ENCODE data around the gene ITPR1. TPM values are rescaled to one million over a fixed set of nuclear protein-coding genes. Genes with fewer than 3 reads are reported as not detected.
A peak's percentile ranks its signal among the peaks of the same experiment; 100 is the strongest.

Gene ITPR1
- total RNA-seq, 2 donors from 2014 or later = 254 to 283 TPM

- H3K4me3 ChIP-seq = no peak overlapping the region
- DNase-seq (ENCODE audit: low spot score) = no peak
- TF ChIP-seq CTCF (IDR thresholded peaks at IDR 0.05) = no peak
- H3K27ac ChIP-seq = no peak overlapping the region
- no peaks in the 10 kb centered on the region for H3K36me3 ChIP-seq
- peaks cover 4 to 14% of the 10 kb centered on the region in 2 donors for H3K4me1 ChIP-seq (ENCODE audit: control insufficient read depth in 1 of 2, low read depth in 2 of 2)
- no peak for ATAC-seq (ENCODE audit: insufficient number of reproducible peaks, low FRiP score, low read depth)
- H3K9me3 ChIP-seq = no peaks in the 10 kb centered on the region
- H3K27me3 ChIP-seq (replicated peaks; ENCODE audit: insufficient read depth) = no peaks in the 10 kb centered on the region
These were observed 14.9 kb upstream of the ITPR1 start for GRCh38 chr3:4478261-4478660.

- Histone ChIP-seq H3K27ac (peak overlapping the region; percentile 90 to 91), H3K4me3 (peak overlapping the region; percentile 82), H3K9me3 (no peaks in the 10 kb centered on the region), H3K36me3 (no peaks in the 10 kb centered on the region), H3K4me1 (ENCODE audit: control insufficient read depth in 1 of 2, low read depth in 2 of 2) (peaks cover 12 to 29% of the 10 kb centered on the region in 2 donors), H3K27me3 (replicated peaks; ENCODE audit: insufficient read depth) (no peaks in the 10 kb centered on the region)
- DNase-seq (ENCODE audit: low spot score) (no peak), ATAC-seq (ENCODE audit: insufficient number of reproducible peaks, low FRiP score, low read depth) (no peak)
- TF ChIP-seq CTCF (IDR thresholded peaks at IDR 0.05) = no peak
These were observed 1.3 kb upstream of the ITPR1 start for GRCh38 chr3:4491855-4492207.

GRCh38 chr3:4492208-4493013 is 737 bp upstream of the ITPR1 start:
- no peaks in the 10 kb centered on the region for H3K9me3 ChIP-seq
- no peaks in the 10 kb centered on the region for H3K27me3 ChIP-seq (replicated peaks; ENCODE audit: insufficient read depth)
- peaks cover 13 to 32% of the 10 kb centered on the region in 2 donors for H3K4me1 ChIP-seq (ENCODE audit: control insufficient read depth in 1 of 2, low read depth in 2 of 2)
- TF ChIP-seq CTCF (IDR thresholded peaks at IDR 0.05) = no peak
- peak overlapping the region; percentile 90 to 91 for H3K27ac ChIP-seq
- DNase-seq (ENCODE audit: low spot score) = no peak
- ATAC-seq (ENCODE audit: insufficient number of reproducible peaks, low FRiP score, low read depth) = peak; percentile 52
- H3K36me3 ChIP-seq = no peaks in the 10 kb centered on the region
- peak overlapping the region; percentile 82 for H3K4me3 ChIP-seq

- H3K27me3 ChIP-seq (replicated peaks; ENCODE audit: insufficient read depth) = no peaks in the 10 kb centered on the region
- H3K4me1 ChIP-seq (ENCODE audit: control insufficient read depth in 1 of 2, low read depth in 2 of 2) = peaks cover 13 to 38% of the 10 kb centered on the region in 2 donors
- ATAC-seq (ENCODE audit: insufficient number of reproducible peaks, low FRiP score, low read depth) (no peak), DNase-seq (ENCODE audit: low spot score) (no peak)
- H3K36me3 ChIP-seq = no peaks in the 10 kb centered on the region
- TF ChIP-seq CTCF (IDR thresholded peaks at IDR 0.05) = no peak
- H3K27ac ChIP-seq = peak overlapping the region; percentile 56 to 90
- H3K9me3 ChIP-seq = no peaks in the 10 kb centered on the region
- H3K4me3 ChIP-seq = peak overlapping the region; percentile 82
These were observed 1.1 kb downstream of the ITPR1 start for GRCh38 chr3:4493941-4494894.

GRCh38 chr3:4494895-4495264 is 1.7 kb downstream of the ITPR1 start:
- no peak for ATAC-seq (ENCODE audit: insufficient number of reproducible peaks, low FRiP score, low read depth)

More at GRCh38 chr3:4494895-4495264, 1.7 kb downstream of the ITPR1 start:
- no peaks in the 10 kb centered on the region for H3K36me3 ChIP-seq
- peak overlapping the region; percentile 56 to 90 for H3K27ac ChIP-seq
- no peak for TF ChIP-seq CTCF (IDR thresholded peaks at IDR 0.05)
- DNase-seq (ENCODE audit: low spot score) = no peak
- H3K4me1 ChIP-seq (ENCODE audit: control insufficient read depth in 1 of 2, low read depth in 2 of 2) = peaks cover 13 to 38% of the 10 kb centered on the region in 2 donors
- no peaks in the 10 kb centered on the region for H3K27me3 ChIP-seq (replicated peaks; ENCODE audit: insufficient read depth)
- H3K9me3 ChIP-seq = no peaks in the 10 kb centered on the region
- H3K4me3 ChIP-seq = peak overlapping the region; percentile 82

Measured in thoracic aorta (tissue), 2 donors.